Vagina (tissue), 2 donors: ENCODE results near the gene PHACTR2.

Source experiments
- POLR2A ChIP-seq, 2 donors: fragments of 450-650 bp; IDR thresholded peaks; one replicate each; pipeline ENCODE4 v1.6.1; 2017; ENCODE audit warnings: antibody characterized with exemption in 2 of 2, mild to moderate bottlenecking in 2 of 2, moderate library complexity in 2 of 2
- TF ChIP-seq, protein P1 (sequence below), 3 experiments: fragments of 450-650 bp in 2 of 3; fragments of 200-600 bp in 1 of 3; sonication (generic) in 1 of 3; IDR thresholded peaks; one replicate each; pipeline ENCODE4 v1.5.1; 2017 to 2019; ENCODE audit warnings: antibody characterized with exemption in 3 of 3, mild to moderate bottlenecking in 2 of 3, moderate library complexity in 2 of 3

- no peak for TF ChIP-seq POLR2A (IDR thresholded peaks at IDR 0.05)
- TF ChIP-seq, protein P1, sequence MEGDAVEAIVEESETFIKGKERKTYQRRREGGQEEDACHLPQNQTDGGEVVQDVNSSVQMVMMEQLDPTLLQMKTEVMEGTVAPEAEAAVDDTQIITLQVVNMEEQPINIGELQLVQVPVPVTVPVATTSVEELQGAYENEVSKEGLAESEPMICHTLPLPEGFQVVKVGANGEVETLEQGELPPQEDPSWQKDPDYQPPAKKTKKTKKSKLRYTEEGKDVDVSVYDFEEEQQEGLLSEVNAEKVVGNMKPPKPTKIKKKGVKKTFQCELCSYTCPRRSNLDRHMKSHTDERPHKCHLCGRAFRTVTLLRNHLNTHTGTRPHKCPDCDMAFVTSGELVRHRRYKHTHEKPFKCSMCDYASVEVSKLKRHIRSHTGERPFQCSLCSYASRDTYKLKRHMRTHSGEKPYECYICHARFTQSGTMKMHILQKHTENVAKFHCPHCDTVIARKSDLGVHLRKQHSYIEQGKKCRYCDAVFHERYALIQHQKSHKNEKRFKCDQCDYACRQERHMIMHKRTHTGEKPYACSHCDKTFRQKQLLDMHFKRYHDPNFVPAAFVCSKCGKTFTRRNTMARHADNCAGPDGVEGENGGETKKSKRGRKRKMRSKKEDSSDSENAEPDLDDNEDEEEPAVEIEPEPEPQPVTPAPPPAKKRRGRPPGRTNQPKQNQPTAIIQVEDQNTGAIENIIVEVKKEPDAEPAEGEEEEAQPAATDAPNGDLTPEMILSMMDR (IDR thresholded peaks at IDR 0.05): no peak
These were observed 30.6 kb upstream of the PHACTR2 start for GRCh38 chr6:143647191-143647590.
